RWPE2 (cell line): Measurements from ENCODE around the gene DNAJC4.

Source experiments
- ATAC-seq: fragments of 200-7000 bp; cut with Tn5 transposase; 3 replicates; pipeline ENCODE4 v1.9.1; 2021; ENCODE audit warnings: low read depth
- DNase-seq: peaks from one replicate; pipeline ENCODE4 v3.0.0-alpha.2; 2020; ENCODE audit warnings: low spot score
- H3K27ac ChIP-seq: fragments of 450-650 bp; 2 replicates; pipeline ENCODE4 v1.5.1; 2017; ENCODE audit warnings: mild to moderate bottlenecking; ENCODE audit not compliant: poor library complexity, severe bottlenecking
- H3K27me3 ChIP-seq: fragments of 250-450 bp; sonication (Bioruptor Pico); 2 replicates; pipeline ENCODE4 v1.5.1; 2021; ENCODE audit warnings: mild to moderate bottlenecking, moderate library complexity; ENCODE audit not compliant: insufficient read depth, poor library complexity, severe bottlenecking
- H3K36me3 ChIP-seq: fragments of 250-450 bp; sonication (Bioruptor Pico); 2 replicates; pipeline ENCODE4 v1.5.1; 2020; ENCODE audit warnings: low read depth, mild to moderate bottlenecking, moderate library complexity
- H3K4me1 ChIP-seq: fragments of 250-450 bp; sonication (Bioruptor Pico); 2 replicates; pipeline ENCODE4 v1.5.1; 2021; ENCODE audit warnings: mild to moderate bottlenecking, moderate library complexity; ENCODE audit not compliant: insufficient read depth, poor library complexity, severe bottlenecking
- H3K4me3 ChIP-seq: fragments of 250-450 bp; sonication (Bioruptor Pico); 2 replicates; pipeline ENCODE4 v1.5.1; 2021; ENCODE audit warnings: mild to moderate bottlenecking, moderate library complexity; ENCODE audit not compliant: severe bottlenecking
- H3K9me3 ChIP-seq: fragments of 250-450 bp; sonication (Bioruptor Pico); 2 replicates; pipeline ENCODE4 v1.5.1; 2021; ENCODE audit warnings: mild to moderate bottlenecking, moderate library complexity; ENCODE audit not compliant: severe bottlenecking
- CTCF ChIP-seq: fragments of 450-650 bp; IDR thresholded peaks from one replicate; pipeline ENCODE4 v1.5.1; 2017; ENCODE audit warnings: mild to moderate bottlenecking, moderate library complexity; ENCODE audit not compliant: poor library complexity, severe bottlenecking

The DNAJC4 gene

GRCh38 chr11:64230171-64230984 is at the start of gene DNAJC4:
DNAJC4 (plus strand) TSS chr11:64230548; CDS start chr11:64230855, 307 bp downstream.
- Histone ChIP-seq H3K27ac (peak within 1 kb of the TSS; percentile 47), H3K27me3 (no peaks in the 10 kb centered on the region), H3K9me3 (no peaks in the 10 kb centered on the region), H3K4me1 (no peaks in the 10 kb centered on the region), H3K36me3 (peaks cover 2% of the 10 kb centered on the region; the same call in 1 of the 2 replicates), H3K4me3 (peak within 1 kb of the TSS; percentile 92)
- no peak for TF ChIP-seq CTCF
- peak; percentile 92 for DNase-seq
- peak; percentile 41 for ATAC-seq

GRCh38 chr11:64180891-64181290 is 49.5 kb upstream of the DNAJC4 start:
- H3K9me3 ChIP-seq = no peaks in the 10 kb centered on the region
- peaks cover 8% of the 10 kb centered on the region for H3K4me1 ChIP-seq
- DNase-seq (no peak), ATAC-seq (no peak)
- H3K36me3 ChIP-seq = no peaks in the 10 kb centered on the region
- no peaks in the 10 kb centered on the region for H3K27me3 ChIP-seq
- H3K27ac ChIP-seq = peak overlapping the region; percentile 13
- TF ChIP-seq CTCF = no peak
- no peak overlapping the region for H3K4me3 ChIP-seq

GRCh38 chr11:64181506-64182411 is 48.6 kb upstream of the DNAJC4 start:
- Histone ChIP-seq H3K9me3 (no peaks in the 10 kb centered on the region), H3K36me3 (no peaks in the 10 kb centered on the region), H3K4me3 (no peak overlapping the region), H3K4me1 (peaks cover 8% of the 10 kb centered on the region), H3K27me3 (no peaks in the 10 kb centered on the region), H3K27ac (peak overlapping the region; percentile 13)
- no peak for TF ChIP-seq CTCF
- no peak for DNase-seq
- peak; percentile 32 for ATAC-seq

GRCh38 chr11:64183890-64184289 is 46.5 kb upstream of the DNAJC4 start:
- H3K27ac ChIP-seq = no peak overlapping the region

More at GRCh38 chr11:64183890-64184289, 46.5 kb upstream of the DNAJC4 start:
- ATAC-seq (no peak), DNase-seq (no peak)
- peaks cover 8% of the 10 kb centered on the region for H3K4me1 ChIP-seq
- H3K36me3 ChIP-seq = peaks cover 6% of the 10 kb centered on the region
- TF ChIP-seq CTCF = no peak
- no peaks in the 10 kb centered on the region for H3K9me3 ChIP-seq
- no peaks in the 10 kb centered on the region for H3K27me3 ChIP-seq
- H3K4me3 ChIP-seq = no peak overlapping the region
